Endothelial cell of umbilical vein (primary cell): ENCODE data around the gene ACADS. TPM values are rescaled to one million over a fixed set of nuclear protein-coding genes. Genes with fewer than 3 reads are reported as not detected.

Experiments
- BruUV-seq: library from RNA; stranded (reverse); fragments of 400-500 nt; replicated peaks from 2 replicates; lab custom pipeline; 2021; lab: Mats Ljungman, UMichigan
- CTCF ChIA-PET: fragments of 300-600, 350-600 bp; sonication (Branson Sonifier 250); formaldehyde crosslinking; loops from one replicate; lab custom pipeline; 2021; ENCODE audit warnings: antibody characterized with exemption, inconsistent platforms; lab: Charles Lee
- POLR2A ChIA-PET: fragments of 300-600, 350-600 bp; sonication (Branson Sonifier 250); formaldehyde crosslinking; loops from one replicate; lab custom pipeline; 2021; ENCODE audit warnings: antibody characterized with exemption, inconsistent platforms; lab: Charles Lee
- DNase-seq: peaks from one replicate; pipeline ENCODE4 v3.0.0-alpha.2; 2011; ENCODE audit warnings: low read depth, low spot score
- FAIRE-seq: peaks from 2 replicates; lab custom pipeline; 2011; peaks lifted over from hg19 to GRCh38; lab: Jason Lieb, UNC
- H2AFZ ChIP-seq: 2 replicates; pipeline ENCODE4 v1.6.0; 2012; ENCODE audit warnings: low read depth, low read length, control low read depth, inconsistent platforms
- H3K27ac ChIP-seq: 2 replicates; pipeline ENCODE4 v1.5.1; 2011; ENCODE audit warnings: low read depth, mild to moderate bottlenecking, control low read depth, low read length, moderate library complexity; ENCODE audit not compliant: insufficient read depth
- H3K27me3 ChIP-seq, 2 experiments: 2 replicates each; pipeline versions ENCODE4 v1.6.0 to v1.6.1; 2011; ENCODE audit warnings: low read length in 2 of 2, mixed read lengths in 1 of 2; ENCODE audit not compliant: control insufficient read depth in 2 of 2, insufficient read depth in 2 of 2
- H3K36me3 ChIP-seq, 2 experiments: 2 replicates in 1 of 2; 3 replicates in 1 of 2; pipeline ENCODE4 v1.5.1; 2011; ENCODE audit warnings: low read length in 2 of 2, mild to moderate bottlenecking in 1 of 2, moderate library complexity in 1 of 2; ENCODE audit not compliant: control insufficient read depth in 2 of 2, insufficient read depth in 2 of 2; ENCODE audit errors: extremely low read depth in 1 of 2
- H3K4me1 ChIP-seq: 3 replicates; pipeline ENCODE4 v1.5.1; 2011; ENCODE audit warnings: mild to moderate bottlenecking, low read length; ENCODE audit not compliant: control insufficient read depth, insufficient read depth; ENCODE audit errors: extremely low read depth
- H3K4me2 ChIP-seq: 2 replicates; pipeline ENCODE4 v1.6.1; 2011; ENCODE audit warnings: low read length, control low read depth, mixed read lengths; ENCODE audit not compliant: insufficient read depth
- H3K4me3 ChIP-seq, 3 experiments: fragments of 200-600 bp in 1 of 3; sonication (generic), shearing (Covaris generic) in 1 of 3; replicated peaks in 1 of 3; 2 replicates each; pipeline ENCODE4 v1.5.1; 2011 to 2016; ENCODE audit warnings: control low read depth in 3 of 3, low read length in 3 of 3, mild to moderate bottlenecking in 2 of 3, inconsistent platforms in 1 of 3, low read depth in 1 of 3, moderate library complexity in 1 of 3; ENCODE audit not compliant: insufficient read depth in 1 of 3
- H3K79me2 ChIP-seq: 2 replicates; pipeline ENCODE4 v1.6.0; 2012; ENCODE audit warnings: low read length, inconsistent platforms; ENCODE audit not compliant: control insufficient read depth, insufficient read depth
- H3K9ac ChIP-seq: replicated peaks from 2 replicates; pipeline ENCODE3; 2011; ENCODE audit warnings: low read length, control low read depth; ENCODE audit not compliant: insufficient read depth; ENCODE audit errors: extremely low read depth
- H3K9me1 ChIP-seq: replicated peaks from 3 replicates; pipeline ENCODE4 v1.6.0; 2011; ENCODE audit warnings: mild to moderate bottlenecking, low read length; ENCODE audit not compliant: control insufficient read depth, insufficient read depth; ENCODE audit errors: extremely low read depth
- H3K9me3 ChIP-seq: replicated peaks from 2 replicates; pipeline ENCODE4 v1.5.1; 2012; ENCODE audit warnings: low read length, inconsistent platforms; ENCODE audit not compliant: control insufficient read depth, insufficient read depth
- H4K20me1 ChIP-seq: replicated peaks from 2 replicates; pipeline ENCODE3; 2011; ENCODE audit warnings: mild to moderate bottlenecking, low read length; ENCODE audit not compliant: control insufficient read depth, insufficient read depth; ENCODE audit errors: extremely low read depth
- CTCF ChIP-seq, 2 donors: IDR thresholded peaks; 1 replicate in 1 of 2; 2 replicates in 1 of 2; pipeline ENCODE4 v1.5.1; 2011; ENCODE audit warnings: low read length in 2 of 2, mild to moderate bottlenecking in 2 of 2, moderate library complexity in 2 of 2, control low read depth in 1 of 2, inconsistent platforms in 1 of 2, low read depth in 1 of 2; ENCODE audit not compliant: insufficient read depth in 1 of 2; ENCODE audit errors: extremely low read depth in 1 of 2
- FOS ChIP-seq: IDR thresholded peaks from 2 replicates; pipeline ENCODE4 v1.6.1; 2011; ENCODE audit warnings: mild to moderate bottlenecking, low read length, moderate library complexity, borderline replicate concordance; ENCODE audit not compliant: insufficient read depth
- GATA2 ChIP-seq: IDR thresholded peaks from 2 replicates; pipeline ENCODE4 v1.7.0; 2011; ENCODE audit warnings: low read depth, mild to moderate bottlenecking, moderate library complexity, mixed read lengths, low read length; ENCODE audit not compliant: insufficient read length, insufficient read depth
- JUN ChIP-seq: IDR thresholded peaks from 2 replicates; pipeline ENCODE4 v1.6.1; 2011; ENCODE audit warnings: borderline replicate concordance, low read depth; ENCODE audit not compliant: insufficient read length, insufficient read depth
- MYC ChIP-seq: IDR thresholded peaks from one replicate; pipeline ENCODE4 v1.6.1; 2011; ENCODE audit warnings: mild to moderate bottlenecking, low read depth, low read length
- POLR2A ChIP-seq: IDR thresholded peaks from 2 replicates; pipeline ENCODE4 v1.6.1; 2012; ENCODE audit warnings: low read depth, mild to moderate bottlenecking, control low read depth, low read length
- POLR2AphosphoS5 ChIP-seq: IDR thresholded peaks from 2 replicates; pipeline ENCODE4 v1.6.1; 2012; ENCODE audit warnings: low read depth, mild to moderate bottlenecking, control low read depth, low read length, moderate library complexity; ENCODE audit not compliant: insufficient read depth
- dilution Hi-C: fragments of 300-500 bp; cut with MboI; formaldehyde crosslinking; loops from one replicate; pipeline ENCODE4 v1.15.0; 2019; ENCODE audit warnings: low sequenced_read_pairs; ENCODE audit not compliant: extremely low pct_ligation_motif_present
- intact Hi-C: fragments of 100-400 bp; cut with micrococcal nuclease; formaldehyde crosslinking; loops from one replicate; pipeline ENCODE4 v1.10.0; 2022
- polyA plus RNA-seq, 4 experiments: library from polyadenylated mRNA; depleted of rRNA in 3 of 4; stranded (reverse) in 3 of 4; unstranded in 1 of 4; fragments of >200 nt; gene quantifications; 2 replicates each; pipeline versions ENCODE4 v1.2.1 to v1.2.3, GENCODE V29; 2011 to 2012; ENCODE audit warnings: missing spikeins in 1 of 4
- total RNA-seq: library from RNA; stranded (reverse); gene quantifications from 2 replicates; pipeline ENCODE4 v1.2.3, GENCODE V29; 2021
- TF ChIP-seq, protein P1 (sequence below): IDR thresholded peaks from 2 replicates; pipeline ENCODE4 v1.6.1; 2011; ENCODE audit not compliant: insufficient read depth, insufficient read length

Gene ACADS
- total and polyA plus RNA-seq, 2 donors (not counting 3 experiments of a cell fraction or from before 2014, with no cell fraction given): 8.2 to 8.9 TPM

DNA sequence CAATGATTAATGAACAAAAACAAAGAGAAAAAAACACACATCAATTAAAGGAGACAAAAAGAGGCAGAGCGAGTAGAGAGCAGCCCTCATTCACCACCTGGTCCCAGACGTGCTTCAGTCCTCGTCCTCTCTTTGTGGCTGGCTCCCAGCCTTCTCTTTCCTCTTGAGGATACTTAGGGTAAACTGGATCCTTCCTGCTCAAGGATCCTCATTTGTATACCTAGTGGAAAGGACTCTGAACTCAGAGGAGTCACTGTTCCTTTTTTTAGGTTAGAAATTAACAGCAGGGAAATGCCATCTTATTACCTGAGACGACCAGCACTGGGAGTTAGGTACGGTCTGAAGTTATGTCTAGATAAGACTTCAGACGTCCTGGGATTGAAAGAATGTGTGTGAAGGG, 29.0 kb upstream of the ACADS start:
- Histone ChIP-seq H3K9me1 (no peaks in the 10 kb centered on the region), H3K9me3 (no peaks in the 10 kb centered on the region), H3K4me1 (peaks cover 29% of the 10 kb centered on the region), H3K27me3 (no peaks in the 10 kb centered on the region), H3K36me3 (peaks cover 32 to 42% of the 10 kb centered on the region in 2 experiments), H3K9ac (no peak overlapping the region), H3K4me3 (no peak overlapping the region), H3K4me2 (no peak overlapping the region), H3K27ac (no peak overlapping the region), H3K79me2 (peaks cover 15% of the 10 kb centered on the region), H2AFZ (no peak overlapping the region), H4K20me1 (no peaks in the 10 kb centered on the region)
- dilution Hi-C loops: no loop called here
- FAIRE-seq: no peak
- CTCF ChIA-PET: interaction anchor here (2.7 kb wide), 1 partner anchor 47 kb away, joined by 15 read pairs; no protein-coding TSS in a partner anchor
- intact Hi-C loops: loop anchor here (1.0 kb wide), 1 partner anchor 9 kb away; the partner anchor contains the start of gene MLEC
- DNase-seq: no peak
- TF ChIP-seq FOS: no peak
- TF ChIP-seq POLR2AphosphoS5: no peak
- TF ChIP-seq, protein P1, sequence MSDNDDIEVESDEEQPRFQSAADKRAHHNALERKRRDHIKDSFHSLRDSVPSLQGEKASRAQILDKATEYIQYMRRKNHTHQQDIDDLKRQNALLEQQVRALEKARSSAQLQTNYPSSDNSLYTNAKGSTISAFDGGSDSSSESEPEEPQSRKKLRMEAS: no peak
- POLR2A ChIA-PET: no interaction called here
- no TSS peak for BruUV-seq

GRCh38 chr12:120697344-120697743, 28.3 kb upstream of the ACADS start:
- peaks cover 34 to 45% of the 10 kb centered on the region in 2 experiments for H3K36me3 ChIP-seq
- POLR2A ChIA-PET: no interaction called here

More at GRCh38 chr12:120697344-120697743, 28.3 kb upstream of the ACADS start:
- Histone ChIP-seq H3K9me1 (no peaks in the 10 kb centered on the region), H4K20me1 (no peaks in the 10 kb centered on the region), H3K4me1 (peaks cover 25% of the 10 kb centered on the region), H3K27me3 (no peaks in the 10 kb centered on the region), H3K4me3 (no peak overlapping the region), H3K27ac (no peak overlapping the region), H3K9ac (no peak overlapping the region), H3K4me2 (no peak overlapping the region), H3K9me3 (no peaks in the 10 kb centered on the region), H3K79me2 (peaks cover 9% of the 10 kb centered on the region), H2AFZ (no peak overlapping the region)
- FAIRE-seq (no peak), DNase-seq (no peak)
- CTCF ChIA-PET: interaction anchor here (1.2 to 3.3 kb wide), 3 partner anchors 9 to 48 kb away, joined by 3 to 17 read pairs (median 15); no protein-coding TSS in a partner anchor
- BruUV-seq: no TSS peak
- dilution Hi-C loops: no loop called here
- intact Hi-C loops: loop anchor here (1.0 kb wide), 1 partner anchor 10 kb away; the partner anchor contains the start of gene MLEC
- TF ChIP-seq GATA2 (no peak), POLR2A (no peak), CTCF (IDR thresholded peaks at IDR 0.05; ENCODE audit: extremely low read depth in 1 of 2, insufficient read depth in 1 of 2, low read depth in 1 of 2, low read length in 2 of 2) (no peak), JUN (no peak), POLR2AphosphoS5 (no peak), MYC (no peak)
- TF ChIP-seq, protein P1: no peak
